HG03135 (cell line): ENCODE measurements around the gene GPR135.

ENCODE experiments used
- ATAC-seq: cut with Tn5 transposase; IDR thresholded peaks from one replicate; pipeline ENCODE4 v1.9.1; 2021; ENCODE audit warnings: mild to moderate bottlenecking, moderate library complexity; ENCODE audit not compliant: unreplicated experiment

GPR135 gene

GRCh38 chr14:59424341-59425071, 40.7 kb downstream of the GPR135 start:
- no peak for ATAC-seq

GRCh38 chr14:59422069-59422881, 42.9 kb downstream of the GPR135 start:
- ATAC-seq: no peak

GRCh38 chr14:59419303-59419702, 45.9 kb downstream of the GPR135 start:
- no peak for ATAC-seq

- ATAC-seq: no peak
Measured at GRCh38 chr14:59417311-59417710, 47.9 kb downstream of the GPR135 start.

- ATAC-seq: no peak
Measured at GRCh38 chr14:59415836-59416602, 49.2 kb downstream of the GPR135 start.
